Neural cell (in vitro differentiated cells): Measurements from ENCODE around the gene TMA7B. TPM values are rescaled to one million over a fixed set of nuclear protein-coding genes. Genes with fewer than 3 reads are reported as not detected.

Experiments used
- H2AFZ ChIP-seq: fragments of 200-600, 300-800 bp; sonication (generic), shearing (Covaris generic); 2 replicates; pipeline ENCODE4 v1.6.0; 2014; ENCODE audit warnings: low read depth, mild to moderate bottlenecking, antibody characterized with exemption, low read length, moderate library complexity
- H3F3A ChIP-seq: fragments of 200-600 bp; shearing (Covaris generic); 2 replicates; pipeline ENCODE4 v1.6.1; 2016; ENCODE audit warnings: mild to moderate bottlenecking, moderate library complexity, mixed read lengths, antibody characterized with exemption, low read length; ENCODE audit not compliant: insufficient read depth, poor library complexity, severe bottlenecking
- H3K27ac ChIP-seq: fragments of 200-600, 300-800 bp; sonication (generic), shearing (Covaris generic); 2 replicates; pipeline ENCODE4 v1.5.1; 2014; ENCODE audit warnings: mild to moderate bottlenecking, low read length, moderate library complexity
- H3K27me3 ChIP-seq: fragments of 300-800, 200-600 bp; sonication (generic), shearing (Covaris generic); 2 replicates; pipeline ENCODE4 v1.6.0; 2014; ENCODE audit warnings: mild to moderate bottlenecking, low read depth, low read length, moderate library complexity; ENCODE audit not compliant: insufficient read depth
- H3K36me3 ChIP-seq: fragments of 300-800, 200-600 bp; sonication (generic), shearing (Covaris generic); 2 replicates; pipeline ENCODE4 v1.5.1; 2014; ENCODE audit warnings: mild to moderate bottlenecking, antibody characterized with exemption, low read length, moderate library complexity; ENCODE audit not compliant: insufficient read depth
- H3K4me2 ChIP-seq: fragments of 300-800, 200-600 bp; sonication (generic), shearing (Covaris generic); 2 replicates; pipeline ENCODE4 v1.6.0; 2014; ENCODE audit warnings: mild to moderate bottlenecking, low read length
- H3K4me3 ChIP-seq: fragments of 300-800, 200-600 bp; sonication (generic), shearing (Covaris generic); 2 replicates; pipeline ENCODE4 v1.5.1; 2014; ENCODE audit warnings: mild to moderate bottlenecking, low read length, moderate library complexity
- H3K79me2 ChIP-seq: fragments of 200-600 bp; shearing (Covaris generic); replicated peaks from 2 replicates; pipeline ENCODE4 v1.6.0; 2014; ENCODE audit warnings: mild to moderate bottlenecking, low read length, moderate library complexity; ENCODE audit not compliant: insufficient read depth
- H3K9ac ChIP-seq: fragments of 300-800, 200-600 bp; sonication (generic), shearing (Covaris generic); 2 replicates; pipeline ENCODE4 v1.6.1; 2016; ENCODE audit warnings: mild to moderate bottlenecking, low read length, mixed read lengths
- H3K9me2 ChIP-seq: fragments of 200-600 bp; shearing (Covaris generic); 2 replicates; pipeline ENCODE4 v1.6.1; 2016; ENCODE audit warnings: mild to moderate bottlenecking, low read length, mixed read lengths; ENCODE audit not compliant: insufficient read depth
- H3K9me3 ChIP-seq: fragments of 200-600, 300-800 bp; sonication (generic), shearing (Covaris generic); 2 replicates; pipeline ENCODE4 v1.6.1; 2016; ENCODE audit warnings: mild to moderate bottlenecking, mixed run types, low read length, moderate library complexity, mixed read lengths
- H4K20me1 ChIP-seq: fragments of 200-600 bp; shearing (Covaris generic); 2 replicates; pipeline ENCODE4 v1.6.1; 2016; ENCODE audit warnings: mild to moderate bottlenecking, mixed run types; ENCODE audit not compliant: insufficient read depth
- CTCF ChIP-seq: fragments of 450-650 bp; IDR thresholded peaks from 2 replicates; pipeline ENCODE4 v1.5.1; 2014; ENCODE audit warnings: antibody characterized with exemption, mild to moderate bottlenecking, moderate library complexity; ENCODE audit not compliant: poor library complexity, severe bottlenecking
- EP300 ChIP-seq: fragments of 450-650 bp; conservative IDR thresholded peaks from 2 replicates; pipeline ENCODE4 v1.6.1; 2014; ENCODE audit warnings: antibody characterized with exemption, mild to moderate bottlenecking, moderate library complexity; ENCODE audit not compliant: poor library complexity, severe bottlenecking
- EZH2 ChIP-seq: fragments of 200-600, 300-800 bp; shearing (Covaris generic), sonication (generic); IDR thresholded peaks from 2 replicates; pipeline ENCODE4 v1.6.1; 2014; ENCODE audit warnings: antibody characterized with exemption, low read length, borderline replicate concordance, mild to moderate bottlenecking; ENCODE audit not compliant: insufficient read depth, poor library complexity, severe bottlenecking
- MXI1 ChIP-seq: fragments of 450-650 bp; conservative IDR thresholded peaks from 2 replicates; pipeline ENCODE4 v1.6.1; 2014; ENCODE audit warnings: antibody characterized with exemption, mild to moderate bottlenecking; ENCODE audit not compliant: poor library complexity, severe bottlenecking
- POLR2AphosphoS5 ChIP-seq: IDR thresholded peaks from 2 replicates; pipeline ENCODE4 v1.6.1; 2012
- RAD21 ChIP-seq: fragments of 450-650 bp; conservative IDR thresholded peaks from 2 replicates; pipeline ENCODE4 v1.6.1; 2014; ENCODE audit warnings: antibody characterized with exemption, mild to moderate bottlenecking, moderate library complexity
- REST ChIP-seq: IDR thresholded peaks from 2 replicates; pipeline ENCODE4 v1.6.1; 2012; ENCODE audit warnings: borderline replicate concordance
- SMC3 ChIP-seq: fragments of 450-650 bp; conservative IDR thresholded peaks from 2 replicates; pipeline ENCODE4 v1.6.1; 2014; ENCODE audit warnings: antibody characterized with exemption, mild to moderate bottlenecking, moderate library complexity; ENCODE audit not compliant: poor library complexity
- TAF1 ChIP-seq: IDR thresholded peaks from 2 replicates; pipeline ENCODE4 v1.6.1; 2012; ENCODE audit warnings: low read depth
- polyA plus RNA-seq: library from polyadenylated mRNA; depleted of rRNA; stranded (reverse); fragments of >200 nt; gene quantifications from 2 replicates; pipeline ENCODE4 v1.2.3, GENCODE V29; 2014

The TMA7B gene
- polyA plus RNA-seq, 1 donor from 2014 or later, result not detected

- H3K9ac ChIP-seq, result no peak overlapping the region
- H3K27ac ChIP-seq, result no peak overlapping the region
- no peak overlapping the region for H3K4me3 ChIP-seq
- no peaks in the 10 kb centered on the region for H3F3A ChIP-seq
- H3K79me2 ChIP-seq, result no peaks in the 10 kb centered on the region
- H3K9me2 ChIP-seq, result no peaks in the 10 kb centered on the region
- H3K9me3 ChIP-seq, result no peaks in the 10 kb centered on the region
- H2AFZ ChIP-seq, result no peak overlapping the region
- H3K27me3 ChIP-seq, result no peaks in the 10 kb centered on the region
- H4K20me1 ChIP-seq, result no peaks in the 10 kb centered on the region
- H3K36me3 ChIP-seq, result no peaks in the 10 kb centered on the region
- no peak for TF ChIP-seq EP300
- no peak for TF ChIP-seq SMC3
- no peak for TF ChIP-seq RAD21
- no peak for TF ChIP-seq CTCF
- no peak for TF ChIP-seq TAF1
- no peak for TF ChIP-seq EZH2
- TF ChIP-seq POLR2AphosphoS5, result no peak
- TF ChIP-seq REST, result no peak
- no peak for TF ChIP-seq MXI1
- no peak overlapping the region for H3K4me2 ChIP-seq
These were observed 10.5 kb downstream of the TMA7B start for GRCh38 chr22:39970742-39971141.

- H2AFZ ChIP-seq, result no peak overlapping the region
- H3K36me3 ChIP-seq, result no peaks in the 10 kb centered on the region
- H3K4me2 ChIP-seq, result no peak overlapping the region
- no peak overlapping the region for H3K27ac ChIP-seq
- no peaks in the 10 kb centered on the region for H3K9me3 ChIP-seq
- TF ChIP-seq EZH2 (no peak), RAD21 (no peak), MXI1 (no peak), CTCF (no peak), TAF1 (no peak), SMC3 (no peak), REST (no peak), EP300 (no peak), POLR2AphosphoS5 (no peak)
- H3K4me3 ChIP-seq, result no peak overlapping the region
- no peaks in the 10 kb centered on the region for H3F3A ChIP-seq
- H3K79me2 ChIP-seq, result no peaks in the 10 kb centered on the region
- H4K20me1 ChIP-seq, result no peaks in the 10 kb centered on the region
- H3K9me2 ChIP-seq, result no peaks in the 10 kb centered on the region
- H3K27me3 ChIP-seq, result no peaks in the 10 kb centered on the region
- H3K9ac ChIP-seq, result no peak overlapping the region
These were observed 12.4 kb downstream of the TMA7B start for GRCh38 chr22:39972641-39973040.
